GM21619 (cell line): Measurements from ENCODE around the gene UGT2A3.

Experiments
- ATAC-seq: cut with Tn5 transposase; IDR thresholded peaks from one replicate; pipeline ENCODE4 v1.9.1; 2021; ENCODE audit not compliant: unreplicated experiment

The UGT2A3 gene

GRCh38 chr4:68917016-68917415 lies 34.6 kb downstream of the UGT2A3 start:
- no peak for ATAC-seq

- no peak for ATAC-seq
Observed at GRCh38 chr4:68912807-68913206, 38.8 kb downstream of the UGT2A3 start.

GRCh38 chr4:68909385-68909784 lies 42.2 kb downstream of the UGT2A3 start:
- no peak for ATAC-seq

DNA sequence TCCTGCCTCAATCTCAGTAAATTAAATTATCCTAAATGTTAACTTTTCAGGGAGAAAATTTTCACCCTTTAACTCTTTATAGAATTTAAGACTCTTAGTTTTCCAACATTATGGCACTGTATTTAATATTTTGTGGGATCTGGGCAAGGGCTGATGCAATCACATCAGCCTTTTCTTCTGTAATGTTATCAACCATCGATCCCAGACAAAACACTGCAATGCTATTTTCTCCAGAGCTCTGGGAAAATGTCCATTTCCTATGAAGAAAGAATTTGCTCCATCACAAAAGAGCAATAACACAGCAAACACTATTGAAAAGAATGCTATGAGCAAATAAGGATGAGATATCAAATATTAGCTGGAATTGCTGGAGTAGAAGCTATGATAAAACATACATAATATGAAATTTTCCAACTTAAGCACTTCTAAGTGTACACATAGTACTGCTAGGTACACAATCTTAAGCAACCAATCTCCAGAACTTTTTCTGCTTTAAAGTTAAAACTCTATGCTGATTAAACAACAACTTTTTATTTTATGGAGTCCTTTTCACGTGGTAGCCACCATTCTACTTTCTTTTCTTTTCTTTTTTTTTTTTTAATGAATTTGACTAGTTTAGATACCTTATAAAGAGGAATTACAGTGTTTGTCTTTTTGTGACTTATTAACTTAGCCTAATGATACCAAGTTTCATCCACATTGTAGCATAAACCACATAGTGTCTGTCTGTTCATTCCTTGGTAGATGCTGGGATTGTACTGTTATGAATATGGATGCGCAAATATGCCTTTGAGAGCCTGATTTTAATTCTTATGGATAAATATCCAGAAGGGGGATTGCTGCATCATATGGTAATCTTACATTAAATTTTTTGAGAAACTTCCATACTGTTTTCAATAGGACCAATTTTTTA lies 43.6 kb downstream of the UGT2A3 start:
- ATAC-seq, result no peak

GRCh38 chr4:68907245-68907644 lies 44.4 kb downstream of the UGT2A3 start:
- no peak for ATAC-seq

GRCh38 chr4:68906780-68907137 lies 44.8 kb downstream of the UGT2A3 start:
- ATAC-seq, result no peak

DNA sequence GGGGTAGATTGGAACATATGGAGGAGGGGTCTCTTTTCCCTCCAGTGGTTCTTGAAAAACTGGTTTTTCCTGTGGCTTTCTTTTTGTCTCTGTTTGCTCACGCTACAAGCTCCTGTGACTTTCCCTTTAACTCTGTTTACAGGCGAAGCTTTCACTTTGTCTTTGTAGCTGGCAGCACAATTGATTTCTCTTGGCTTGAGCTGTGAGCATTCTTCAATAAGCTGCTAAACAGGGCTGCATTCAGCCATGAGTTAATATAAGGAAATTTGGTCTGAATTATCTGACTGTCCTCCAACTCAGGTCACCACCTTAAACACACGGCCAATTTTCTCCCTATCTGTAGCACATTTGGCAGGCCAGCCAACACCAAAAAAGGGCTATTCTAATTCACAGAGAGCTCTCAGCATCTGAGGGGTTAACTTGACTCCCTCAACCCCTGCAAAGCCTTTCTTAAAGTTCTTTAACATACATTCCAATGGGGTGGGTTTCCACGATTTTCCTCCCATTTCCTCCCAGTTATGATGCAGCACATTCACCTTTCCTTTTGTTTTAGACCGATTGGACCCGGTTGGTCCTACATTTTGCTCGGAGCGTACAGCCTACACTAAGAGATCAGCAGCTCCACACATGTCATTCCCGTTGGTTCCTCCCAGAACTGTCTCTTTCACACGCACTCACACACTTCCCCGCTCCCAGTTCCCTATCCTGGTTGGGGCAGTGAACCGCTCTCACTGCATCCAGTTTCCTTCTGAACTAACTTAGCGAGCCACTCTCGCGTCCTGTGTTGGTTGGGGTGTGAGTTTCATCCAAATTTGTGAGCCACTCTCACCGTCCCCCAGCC lies 45.4 kb downstream of the UGT2A3 start:
- no peak for ATAC-seq

- ATAC-seq, result no peak
Observed at GRCh38 chr4:68905598-68905938, 46.0 kb downstream of the UGT2A3 start.

DNA sequence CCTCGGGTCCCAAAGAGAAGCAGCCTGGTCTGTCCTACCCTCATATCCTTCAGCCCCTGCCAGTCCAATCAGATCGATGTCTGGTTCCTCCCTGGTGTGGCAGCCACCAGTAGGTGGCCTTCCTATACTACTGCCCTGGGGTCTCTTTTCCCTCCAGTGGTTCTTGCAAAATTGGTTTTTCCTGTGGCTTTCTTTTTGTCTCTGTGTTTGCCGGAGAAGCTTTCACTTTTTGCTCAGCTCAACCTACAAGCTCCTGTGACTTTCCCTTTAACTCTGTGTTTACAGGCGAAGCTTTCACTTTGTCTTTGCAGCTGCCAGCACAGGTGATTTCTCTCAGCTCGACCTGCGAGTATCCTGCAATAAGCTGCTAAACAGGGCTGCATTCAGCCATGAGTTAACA lies 46.8 kb downstream of the UGT2A3 start:
- no peak for ATAC-seq

GRCh38 chr4:68896749-68897148 lies 54.9 kb downstream of the UGT2A3 start:
- ATAC-seq, result no peak

GRCh38 chr4:68895561-68896198 lies 55.9 kb downstream of the UGT2A3 start:
- no peak for ATAC-seq

- ATAC-seq, result no peak
Observed at GRCh38 chr4:68892861-68893260, 58.7 kb downstream of the UGT2A3 start.

- ATAC-seq, result no peak
Observed at GRCh38 chr4:68891678-68892077, 59.9 kb downstream of the UGT2A3 start.

GRCh38 chr4:68885545-68885944 lies 66.1 kb downstream of the UGT2A3 start:
- no peak for ATAC-seq

DNA sequence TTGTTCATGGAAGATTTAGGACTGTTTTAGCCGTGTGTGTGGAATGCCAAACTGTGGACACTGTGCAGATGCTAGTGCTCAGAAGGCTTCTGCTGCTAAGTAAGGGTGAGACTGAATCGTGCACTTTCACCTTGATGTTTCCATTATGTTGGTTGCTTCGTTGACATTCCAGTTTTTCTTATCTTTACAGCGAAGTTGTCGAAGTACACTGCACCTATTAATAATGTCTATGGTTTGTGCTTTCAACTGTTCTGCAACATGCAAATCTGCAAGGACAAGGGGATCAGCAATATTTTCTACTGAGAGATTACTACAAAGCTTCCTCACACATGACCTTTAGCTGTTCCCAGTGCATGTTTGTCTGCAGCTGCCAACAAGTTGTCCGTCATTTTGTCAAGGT lies 67.7 kb downstream of the UGT2A3 start:
- ATAC-seq, result no peak
